SK-N-SH treated with all-trans-retinoic acid at 6 μM for 48 hours (cell line): ENCODE results near the gene RHOC.

ENCODE experiments used
- ATAC-seq: fragments of 200-7000 bp; cut with Tn5 transposase; 3 replicates; pipeline ENCODE4 v1.9.1; 2020; ENCODE audit warnings: mild to moderate bottlenecking, moderate library complexity
- ARNTL ChIP-seq: fragments of 450-650 bp; formaldehyde crosslinking; IDR thresholded peaks from 2 replicates; pipeline ENCODE4 v1.5.0; 2020; ENCODE audit warnings: low read depth, mild to moderate bottlenecking, moderate library complexity, borderline replicate concordance
- BACH2 ChIP-seq: fragments of 250-450 bp; sonication (Bioruptor Pico); IDR thresholded peaks from 2 replicates; pipeline ENCODE4 v1.9.0; 2021; ENCODE audit warnings: mild to moderate bottlenecking, borderline replicate concordance
- ESRRG ChIP-seq: fragments of 250-450 bp; sonication (Bioruptor Pico); IDR thresholded peaks from 2 replicates; pipeline ENCODE4 v1.6.1; 2021; ENCODE audit warnings: mild to moderate bottlenecking
- RARB ChIP-seq: fragments of 250-450 bp; sonication (Bioruptor Pico); IDR thresholded peaks from 2 replicates; pipeline ENCODE4 v1.8.0; 2021; ENCODE audit warnings: mild to moderate bottlenecking, moderate library complexity
- TCF4 ChIP-seq: fragments of 250-450 bp; sonication (Bioruptor Pico); IDR thresholded peaks from 2 replicates; pipeline ENCODE4 v1.8.0; 2021; ENCODE audit warnings: mild to moderate bottlenecking, moderate library complexity, borderline replicate concordance
- TOX ChIP-seq: fragments of 250-450 bp; sonication (Bioruptor Pico); IDR thresholded peaks from 2 replicates; pipeline ENCODE4 v1.8.0; 2021; ENCODE audit warnings: mild to moderate bottlenecking, moderate library complexity, borderline replicate concordance
- ZC3H10 ChIP-seq: fragments of 250-450 bp; sonication (Bioruptor Pico); IDR thresholded peaks from 2 replicates; pipeline ENCODE4 v1.5.1; 2021; ENCODE audit warnings: mild to moderate bottlenecking, moderate library complexity
- ZFP3 ChIP-seq: fragments of 250-450 bp; sonication (Bioruptor Pico); IDR thresholded peaks from 2 replicates; pipeline ENCODE4 v1.5.0; 2020; ENCODE audit warnings: mild to moderate bottlenecking, moderate library complexity
- ZFP30 ChIP-seq: fragments of 450-650 bp; formaldehyde crosslinking; IDR thresholded peaks from 2 replicates; pipeline ENCODE4 v1.5.0; 2022; ENCODE audit warnings: mild to moderate bottlenecking, moderate library complexity
- ZNF70 ChIP-seq: fragments of 450-650 bp; formaldehyde crosslinking; IDR thresholded peaks from 2 replicates; pipeline ENCODE4 v1.5.0; 2020; ENCODE audit warnings: mild to moderate bottlenecking, moderate library complexity
- TF ChIP-seq, protein P1 (sequence below): fragments of 250-450 bp; sonication (Bioruptor Pico); IDR thresholded peaks from 2 replicates; pipeline ENCODE4 v1.5.0; 2020; ENCODE audit warnings: mild to moderate bottlenecking, moderate library complexity
- TF ChIP-seq, protein P2 (sequence below): fragments of 250-450 bp; sonication (Bioruptor Pico); IDR thresholded peaks from 2 replicates; pipeline ENCODE4 v1.5.1; 2020; ENCODE audit warnings: low read depth, mild to moderate bottlenecking, moderate library complexity
- TF ChIP-seq, protein P3 (sequence below): fragments of 250-450 bp; sonication (Bioruptor Pico); IDR thresholded peaks from 2 replicates; pipeline ENCODE4 v1.5.1; 2021; ENCODE audit warnings: mild to moderate bottlenecking, moderate library complexity
- TF ChIP-seq, protein P4 (sequence below): fragments of 250-450 bp; sonication (Bioruptor Pico); IDR thresholded peaks from 2 replicates; pipeline ENCODE4 v1.8.0; 2021; ENCODE audit warnings: low read depth, mild to moderate bottlenecking, moderate library complexity, borderline replicate concordance

The RHOC gene

DNA sequence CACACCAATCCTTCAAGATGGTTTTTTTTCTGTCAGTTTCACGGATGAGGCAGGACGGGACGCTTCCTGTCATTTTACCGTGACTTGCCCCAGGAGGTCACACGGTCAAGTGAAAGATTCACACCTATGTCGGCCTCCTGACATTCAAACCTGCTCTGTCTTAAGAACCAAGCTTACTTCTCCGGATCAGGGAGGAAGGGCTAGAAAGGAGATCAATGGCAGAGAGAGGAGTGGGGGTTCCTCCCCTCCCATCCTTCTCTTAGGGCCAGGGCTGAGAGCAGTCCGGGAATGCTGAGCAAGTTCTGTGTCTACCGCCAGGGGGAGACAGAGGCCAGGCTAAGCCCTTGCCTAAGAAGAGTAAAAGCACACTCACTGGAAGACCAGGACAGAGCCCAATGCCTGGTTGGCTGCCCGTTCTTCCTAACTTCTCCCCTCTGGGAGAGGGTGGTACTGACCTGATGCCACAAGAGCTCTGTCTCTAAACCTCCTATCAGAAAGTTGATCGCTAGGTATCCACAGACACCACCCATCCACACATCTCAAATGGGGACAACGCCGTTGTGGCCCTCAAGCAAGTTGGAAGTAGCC, 9.3 kb upstream of the RHOC start:
- TF ChIP-seq ZFP30 (CRISPR knock-in tag) (no peak), ESRRG (CRISPR knock-in tag) (no peak)
- peak; percentile 88 for ATAC-seq

DNA sequence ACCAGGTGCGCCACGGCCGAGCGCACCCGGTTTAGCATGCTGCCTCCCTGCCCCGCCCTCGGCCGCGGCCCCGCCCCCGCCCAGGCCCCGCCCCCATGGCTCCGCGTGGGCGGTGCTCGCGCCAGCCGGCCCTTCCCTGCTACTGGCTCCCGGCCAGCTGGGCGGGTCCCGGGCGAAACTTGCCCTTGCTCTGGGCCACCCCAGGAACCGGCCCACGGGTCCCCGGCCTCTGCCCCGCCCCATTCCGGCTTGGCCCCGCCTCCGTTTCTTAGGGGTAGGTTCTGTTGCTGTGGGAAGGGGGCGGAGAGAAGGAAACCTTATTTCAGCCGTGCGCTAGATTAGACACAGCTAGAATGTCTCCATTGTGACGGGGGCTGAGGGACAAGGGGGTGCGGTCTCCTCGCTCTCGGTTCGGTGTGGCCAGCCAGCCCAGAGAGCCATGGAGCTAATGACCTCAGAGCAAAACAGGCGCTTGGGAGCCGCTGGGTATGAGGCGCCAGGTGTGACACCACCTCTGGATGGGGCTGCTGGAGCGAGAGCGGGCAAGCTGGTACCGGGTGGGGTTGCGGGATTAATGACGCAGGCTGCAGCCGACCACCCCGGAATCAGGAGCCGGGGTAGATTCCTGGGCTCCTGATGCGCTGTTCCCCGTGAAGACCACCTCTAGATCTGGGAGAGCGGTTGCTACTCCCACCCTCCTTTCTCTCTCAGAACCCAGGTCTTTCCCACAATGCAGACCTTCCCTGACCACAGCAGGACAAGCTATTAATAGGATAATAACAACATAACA, 8.5 kb upstream of the RHOC start, which contains the start of gene PPM1J:
Gene PPM1J (minus strand): TSS at position 69 of the 790 bp plus-strand sequence. CDS start 31 bp downstream, at position 38.
- ATAC-seq = peak; percentile 78

DNA sequence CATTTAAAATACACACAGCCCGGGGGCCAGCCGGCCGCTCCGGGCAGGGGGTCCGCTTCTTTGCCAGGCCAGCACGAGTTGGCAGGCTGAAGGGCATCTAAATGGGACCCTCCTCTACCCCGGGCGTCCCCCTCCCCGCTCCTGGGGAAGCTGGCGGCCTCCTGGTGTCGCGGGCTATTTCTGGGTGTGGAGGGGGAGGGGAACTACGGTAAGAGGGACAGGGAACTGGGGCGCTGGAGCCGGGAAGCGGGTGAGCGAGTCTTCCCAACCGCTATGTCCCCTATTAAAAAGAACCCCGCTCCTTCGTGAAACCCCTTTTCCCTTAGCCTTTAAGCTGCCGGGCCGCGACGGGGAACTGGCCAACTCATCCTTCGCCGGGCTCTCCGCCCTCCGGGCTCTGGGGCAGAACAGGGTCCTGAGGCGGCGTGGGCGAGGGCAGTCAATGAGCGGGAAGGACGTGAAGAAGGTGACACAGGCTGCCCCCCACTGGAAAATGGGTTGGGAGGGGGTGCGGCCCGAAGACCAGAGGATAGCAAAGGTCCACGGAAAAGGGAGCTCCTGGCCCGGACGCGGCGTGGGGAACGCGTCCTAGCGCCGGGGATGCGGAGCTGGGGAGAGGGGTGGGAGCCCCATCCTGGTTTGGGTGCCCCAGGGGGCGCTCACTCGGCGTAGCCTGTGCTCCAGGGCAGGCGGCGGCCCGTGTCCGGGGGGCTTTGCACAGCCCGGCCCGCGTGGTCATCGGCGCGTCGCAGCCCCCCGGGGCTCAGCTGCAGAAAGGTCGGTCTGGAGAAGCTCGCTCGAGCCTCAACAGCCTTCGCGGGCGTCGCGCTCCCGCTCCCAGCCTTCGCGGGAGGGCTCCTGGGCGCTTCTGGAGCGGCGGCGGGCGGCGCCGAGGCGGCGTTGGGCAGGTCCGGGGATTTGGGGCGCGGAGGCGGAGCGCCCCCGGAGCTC, 7.7 kb upstream of the RHOC start:
- peak; percentile 15 for ATAC-seq
- TF ChIP-seq ZFP30 (CRISPR knock-in tag) (no peak), BACH2 (CRISPR knock-in tag) (no peak)
- TF ChIP-seq, protein P1, sequence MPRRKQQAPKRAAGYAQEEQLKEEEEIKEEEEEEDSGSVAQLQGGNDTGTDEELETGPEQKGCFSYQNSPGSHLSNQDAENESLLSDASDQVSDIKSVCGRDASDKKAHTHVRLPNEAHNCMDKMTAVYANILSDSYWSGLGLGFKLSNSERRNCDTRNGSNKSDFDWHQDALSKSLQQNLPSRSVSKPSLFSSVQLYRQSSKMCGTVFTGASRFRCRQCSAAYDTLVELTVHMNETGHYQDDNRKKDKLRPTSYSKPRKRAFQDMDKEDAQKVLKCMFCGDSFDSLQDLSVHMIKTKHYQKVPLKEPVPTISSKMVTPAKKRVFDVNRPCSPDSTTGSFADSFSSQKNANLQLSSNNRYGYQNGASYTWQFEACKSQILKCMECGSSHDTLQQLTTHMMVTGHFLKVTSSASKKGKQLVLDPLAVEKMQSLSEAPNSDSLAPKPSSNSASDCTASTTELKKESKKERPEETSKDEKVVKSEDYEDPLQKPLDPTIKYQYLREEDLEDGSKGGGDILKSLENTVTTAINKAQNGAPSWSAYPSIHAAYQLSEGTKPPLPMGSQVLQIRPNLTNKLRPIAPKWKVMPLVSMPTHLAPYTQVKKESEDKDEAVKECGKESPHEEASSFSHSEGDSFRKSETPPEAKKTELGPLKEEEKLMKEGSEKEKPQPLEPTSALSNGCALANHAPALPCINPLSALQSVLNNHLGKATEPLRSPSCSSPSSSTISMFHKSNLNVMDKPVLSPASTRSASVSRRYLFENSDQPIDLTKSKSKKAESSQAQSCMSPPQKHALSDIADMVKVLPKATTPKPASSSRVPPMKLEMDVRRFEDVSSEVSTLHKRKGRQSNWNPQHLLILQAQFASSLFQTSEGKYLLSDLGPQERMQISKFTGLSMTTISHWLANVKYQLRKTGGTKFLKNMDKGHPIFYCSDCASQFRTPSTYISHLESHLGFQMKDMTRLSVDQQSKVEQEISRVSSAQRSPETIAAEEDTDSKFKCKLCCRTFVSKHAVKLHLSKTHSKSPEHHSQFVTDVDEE (CRISPR knock-in tag) = no peak

More for the DNA sequence above, 8.5 kb upstream of the RHOC start, which contains the start of gene PPM1J:
- TF ChIP-seq, protein P2, sequence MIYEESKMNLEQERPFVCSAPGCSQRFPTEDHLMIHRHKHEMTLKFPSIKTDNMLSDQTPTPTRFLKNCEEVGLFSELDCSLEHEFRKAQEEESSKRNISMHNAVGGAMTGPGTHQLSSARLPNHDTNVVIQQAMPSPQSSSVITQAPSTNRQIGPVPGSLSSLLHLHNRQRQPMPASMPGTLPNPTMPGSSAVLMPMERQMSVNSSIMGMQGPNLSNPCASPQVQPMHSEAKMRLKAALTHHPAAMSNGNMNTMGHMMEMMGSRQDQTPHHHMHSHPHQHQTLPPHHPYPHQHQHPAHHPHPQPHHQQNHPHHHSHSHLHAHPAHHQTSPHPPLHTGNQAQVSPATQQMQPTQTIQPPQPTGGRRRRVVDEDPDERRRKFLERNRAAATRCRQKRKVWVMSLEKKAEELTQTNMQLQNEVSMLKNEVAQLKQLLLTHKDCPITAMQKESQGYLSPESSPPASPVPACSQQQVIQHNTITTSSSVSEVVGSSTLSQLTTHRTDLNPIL (CRISPR knock-in tag) = no peak
- TF ChIP-seq, protein P1 (CRISPR knock-in tag) = no peak
- TF ChIP-seq TOX (CRISPR knock-in tag) (no peak), RARB (no peak), ESRRG (CRISPR knock-in tag) (no peak), ZC3H10 (CRISPR knock-in tag) (no peak), TCF4 (CRISPR knock-in tag) (no peak), BACH2 (CRISPR knock-in tag) (no peak), ARNTL (CRISPR knock-in tag) (no peak), ZFP3 (CRISPR knock-in tag) (no peak), ZFP30 (CRISPR knock-in tag) (no peak), ZNF70 (CRISPR knock-in tag) (no peak)
- TF ChIP-seq, protein P3, sequence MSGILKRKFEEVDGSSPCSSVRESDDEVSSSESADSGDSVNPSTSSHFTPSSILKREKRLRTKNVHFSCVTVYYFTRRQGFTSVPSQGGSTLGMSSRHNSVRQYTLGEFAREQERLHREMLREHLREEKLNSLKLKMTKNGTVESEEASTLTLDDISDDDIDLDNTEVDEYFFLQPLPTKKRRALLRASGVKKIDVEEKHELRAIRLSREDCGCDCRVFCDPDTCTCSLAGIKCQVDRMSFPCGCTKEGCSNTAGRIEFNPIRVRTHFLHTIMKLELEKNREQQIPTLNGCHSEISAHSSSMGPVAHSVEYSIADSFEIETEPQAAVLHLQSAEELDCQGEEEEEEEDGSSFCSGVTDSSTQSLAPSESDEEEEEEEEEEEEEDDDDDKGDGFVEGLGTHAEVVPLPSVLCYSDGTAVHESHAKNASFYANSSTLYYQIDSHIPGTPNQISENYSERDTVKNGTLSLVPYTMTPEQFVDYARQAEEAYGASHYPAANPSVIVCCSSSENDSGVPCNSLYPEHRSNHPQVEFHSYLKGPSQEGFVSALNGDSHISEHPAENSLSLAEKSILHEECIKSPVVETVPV (CRISPR knock-in tag) = no peak
- TF ChIP-seq, protein P4, sequence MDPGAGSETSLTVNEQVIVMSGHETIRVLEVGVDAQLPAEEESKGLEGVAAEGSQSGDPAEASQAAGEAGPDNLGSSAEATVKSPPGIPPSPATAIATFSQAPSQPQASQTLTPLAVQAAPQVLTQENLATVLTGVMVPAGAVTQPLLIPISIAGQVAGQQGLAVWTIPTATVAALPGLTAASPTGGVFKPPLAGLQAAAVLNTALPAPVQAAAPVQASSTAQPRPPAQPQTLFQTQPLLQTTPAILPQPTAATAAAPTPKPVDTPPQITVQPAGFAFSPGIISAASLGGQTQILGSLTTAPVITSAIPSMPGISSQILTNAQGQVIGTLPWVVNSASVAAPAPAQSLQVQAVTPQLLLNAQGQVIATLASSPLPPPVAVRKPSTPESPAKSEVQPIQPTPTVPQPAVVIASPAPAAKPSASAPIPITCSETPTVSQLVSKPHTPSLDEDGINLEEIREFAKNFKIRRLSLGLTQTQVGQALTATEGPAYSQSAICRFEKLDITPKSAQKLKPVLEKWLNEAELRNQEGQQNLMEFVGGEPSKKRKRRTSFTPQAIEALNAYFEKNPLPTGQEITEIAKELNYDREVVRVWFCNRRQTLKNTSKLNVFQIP (CRISPR knock-in tag) = no peak
